Measurements from ENCODE around the gene CHRDL2.
"Not testable (repeated sequence)": the region's sequence is repeated elsewhere in the genome, so short reads cannot be mapped to it uniquely, and the experiment has no call there.

The CHRDL2 gene

GRCh38 chr11:74731301-74732094 is at the start of gene CHRDL2:
TSS of gene CHRDL2 (minus strand) at chr11:74731426. CDS start at chr11:74730888, 538 bp downstream.
- DNase-seq (ENCODE audit: low read depth) = no peak

- DNase-seq (ENCODE audit: low read depth) = no peak
These were observed 49.2 kb upstream of the CHRDL2 start for GRCh38 chr11:74780248-74781005.

GRCh38 chr11:74778581-74778980 is 47.4 kb upstream of the CHRDL2 start:
- DNase-seq (ENCODE audit: low read depth) = no peak

- DNase-seq (ENCODE audit: low read depth) = no peak
These were observed 46.7 kb upstream of the CHRDL2 start for GRCh38 chr11:74777877-74778276.

- no peak for DNase-seq (ENCODE audit: low read depth)
These were observed 45.8 kb upstream of the CHRDL2 start for GRCh38 chr11:74777038-74777437.

GRCh38 chr11:74776546-74776945 is 45.3 kb upstream of the CHRDL2 start:
- DNase-seq (ENCODE audit: low read depth) = no peak

GRCh38 chr11:74775762-74776161 is 44.5 kb upstream of the CHRDL2 start:
- no peak for DNase-seq (ENCODE audit: low read depth)

- no peak for DNase-seq (ENCODE audit: low read depth)
These were observed 42.2 kb upstream of the CHRDL2 start for GRCh38 chr11:74773476-74773875.

GRCh38 chr11:74771139-74771538 is 39.9 kb upstream of the CHRDL2 start:
- no peak for DNase-seq (ENCODE audit: low read depth)

GRCh38 chr11:74770456-74770855 is 39.2 kb upstream of the CHRDL2 start:
- no peak for DNase-seq (ENCODE audit: low read depth)

GRCh38 chr11:74769055-74769707 is 38.0 kb upstream of the CHRDL2 start:
- no peak for DNase-seq (ENCODE audit: low read depth)

- not testable (repeated sequence) for DNase-seq (ENCODE audit: low read depth)
These were observed 37.0 kb upstream of the CHRDL2 start for GRCh38 chr11:74768172-74768651.

GRCh38 chr11:74766905-74767304 is 35.7 kb upstream of the CHRDL2 start:
- no peak for DNase-seq (ENCODE audit: low read depth)

GRCh38 chr11:74756571-74756970 is 25.3 kb upstream of the CHRDL2 start:
- no peak for DNase-seq (ENCODE audit: low read depth)

- no peak for DNase-seq (ENCODE audit: low read depth)
These were observed 24.3 kb upstream of the CHRDL2 start for GRCh38 chr11:74755395-74755995.

- no peak for DNase-seq (ENCODE audit: low read depth)
These were observed 23.5 kb upstream of the CHRDL2 start for GRCh38 chr11:74754507-74755252.

GRCh38 chr11:74751303-74751702 is 20.1 kb upstream of the CHRDL2 start:
- DNase-seq (ENCODE audit: low read depth) = no peak

GRCh38 chr11:74750598-74750997 is 19.4 kb upstream of the CHRDL2 start:
- not testable (repeated sequence) for DNase-seq (ENCODE audit: low read depth)

- DNase-seq (ENCODE audit: low read depth) = no peak
These were observed 18.7 kb upstream of the CHRDL2 start for GRCh38 chr11:74749965-74750296.

GRCh38 chr11:74749127-74749964 is 18.1 kb upstream of the CHRDL2 start:
- peak; percentile 17 for DNase-seq (ENCODE audit: low read depth)
